GM19099 (cell line): ENCODE data around the gene GPR26.

Experiments used
- POLR2A ChIP-seq: IDR thresholded peaks from 3 replicates; pipeline ENCODE4 v1.6.1; 2011; ENCODE audit warnings: low read depth; ENCODE audit not compliant: insufficient read length; ENCODE audit errors: extremely low read depth

Gene GPR26

GRCh38 chr10:123666318-123667236, at the start of gene GPR26:
TSS of gene GPR26 (plus strand) at chr10:123666355. CDS start at chr10:123666408, 53 bp downstream.
- no peak for TF ChIP-seq POLR2A

- TF ChIP-seq POLR2A = no peak
These were observed 47.9 kb upstream of the GPR26 start for GRCh38 chr10:123618224-123618623.

GRCh38 chr10:123619067-123619855, 46.9 kb upstream of the GPR26 start:
- no peak for TF ChIP-seq POLR2A

GRCh38 chr10:123620621-123621020, 45.5 kb upstream of the GPR26 start:
- no peak for TF ChIP-seq POLR2A

- TF ChIP-seq POLR2A = no peak
These were observed 44.7 kb upstream of the GPR26 start for GRCh38 chr10:123621492-123621891.

- no peak for TF ChIP-seq POLR2A
These were observed 44.2 kb upstream of the GPR26 start for GRCh38 chr10:123621916-123622315.

GRCh38 chr10:123622381-123622780, 43.8 kb upstream of the GPR26 start:
- no peak for TF ChIP-seq POLR2A

- TF ChIP-seq POLR2A = no peak
These were observed 42.1 kb upstream of the GPR26 start for GRCh38 chr10:123624086-123624485.

- TF ChIP-seq POLR2A = no peak
These were observed 33.0 kb upstream of the GPR26 start for GRCh38 chr10:123633106-123633505.

GRCh38 chr10:123633636-123634035, 32.5 kb upstream of the GPR26 start:
- TF ChIP-seq POLR2A = no peak

GRCh38 chr10:123634221-123634620, 31.9 kb upstream of the GPR26 start:
- no peak for TF ChIP-seq POLR2A

- no peak for TF ChIP-seq POLR2A
These were observed 31.0 kb upstream of the GPR26 start for GRCh38 chr10:123635131-123635530.

GRCh38 chr10:123635745-123636144, 30.4 kb upstream of the GPR26 start:
- no peak for TF ChIP-seq POLR2A

GRCh38 chr10:123636598-123637325, 29.4 kb upstream of the GPR26 start:
- TF ChIP-seq POLR2A = no peak

- no peak for TF ChIP-seq POLR2A
These were observed 28.8 kb upstream of the GPR26 start for GRCh38 chr10:123637326-123637880.

- no peak for TF ChIP-seq POLR2A
These were observed 27.0 kb upstream of the GPR26 start for GRCh38 chr10:123639131-123639530.
